ENCODE results near the gene HHATL.
"Not testable (repeated sequence)": the region's sequence is repeated elsewhere in the genome, so short reads cannot be mapped to it uniquely, and the experiment has no call there.

Gene HHATL

DNA sequence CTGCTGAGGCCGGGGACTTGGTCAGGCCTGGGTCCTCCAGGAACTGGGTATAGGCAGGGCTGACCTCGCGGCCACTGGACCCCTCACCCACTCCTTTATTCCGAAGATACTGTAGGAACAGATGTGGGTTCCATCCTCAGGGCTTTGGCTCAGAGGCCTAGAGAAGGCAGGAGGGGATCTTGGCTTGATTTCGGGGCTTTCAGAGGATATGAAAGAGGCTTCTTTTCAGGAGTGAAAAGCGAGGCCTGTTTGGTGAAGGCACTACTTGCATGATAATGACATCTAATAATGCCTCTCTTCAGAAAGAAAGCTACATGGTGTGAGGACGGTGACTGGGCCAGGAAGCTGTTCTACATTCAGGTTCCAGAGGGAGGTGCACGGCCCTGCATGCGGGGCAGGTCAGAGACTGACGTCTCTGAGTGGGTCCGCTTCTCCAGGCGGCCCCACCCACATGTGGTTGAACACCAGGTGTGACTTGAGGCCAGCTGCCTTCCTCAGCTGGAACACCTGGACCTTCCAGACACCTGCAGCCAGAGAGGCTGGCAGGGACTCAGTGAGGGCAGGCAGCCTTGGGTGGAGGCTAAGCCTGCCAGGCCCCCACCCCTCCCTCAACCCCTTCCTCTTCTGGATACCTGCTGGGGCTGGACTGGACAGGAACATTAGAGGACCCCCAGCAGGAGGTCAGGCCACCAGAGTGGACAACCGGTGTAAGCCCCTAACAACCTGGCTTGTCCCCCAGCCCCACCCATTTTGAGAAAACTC lies 31.1 kb upstream of the HHATL start:
- no peak for DNase-seq

DNA sequence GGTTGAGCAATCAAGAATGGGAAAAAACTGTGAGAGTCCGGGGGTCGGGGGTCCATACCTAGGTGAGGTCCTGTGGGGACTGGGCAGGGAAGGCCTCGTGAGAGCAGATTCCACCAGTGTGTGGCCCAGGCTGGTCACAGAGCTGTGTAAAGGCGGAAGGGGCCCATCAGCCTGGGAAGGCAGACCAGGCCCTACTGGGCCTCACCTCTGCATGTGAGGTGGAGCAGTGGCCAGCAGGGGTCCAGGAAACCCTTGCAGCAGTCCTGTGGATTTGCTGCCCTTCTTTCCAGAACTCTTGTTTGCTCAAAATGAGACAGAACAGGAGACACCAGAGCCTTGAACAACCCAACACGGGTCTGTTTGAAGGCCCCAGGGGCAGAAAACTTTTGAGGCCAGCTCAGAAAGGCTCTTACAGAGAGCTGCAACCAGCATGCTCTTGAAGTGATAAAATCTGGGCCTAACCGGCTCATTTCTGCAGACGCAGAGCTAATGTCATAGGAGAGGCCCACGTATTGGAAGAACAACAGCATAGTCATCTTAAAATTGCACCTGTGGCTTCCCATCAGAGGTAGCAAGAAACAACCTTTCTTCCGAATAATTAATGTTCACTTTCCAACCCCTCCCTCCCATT lies 30.3 kb upstream of the HHATL start:
- no peak for DNase-seq

DNA sequence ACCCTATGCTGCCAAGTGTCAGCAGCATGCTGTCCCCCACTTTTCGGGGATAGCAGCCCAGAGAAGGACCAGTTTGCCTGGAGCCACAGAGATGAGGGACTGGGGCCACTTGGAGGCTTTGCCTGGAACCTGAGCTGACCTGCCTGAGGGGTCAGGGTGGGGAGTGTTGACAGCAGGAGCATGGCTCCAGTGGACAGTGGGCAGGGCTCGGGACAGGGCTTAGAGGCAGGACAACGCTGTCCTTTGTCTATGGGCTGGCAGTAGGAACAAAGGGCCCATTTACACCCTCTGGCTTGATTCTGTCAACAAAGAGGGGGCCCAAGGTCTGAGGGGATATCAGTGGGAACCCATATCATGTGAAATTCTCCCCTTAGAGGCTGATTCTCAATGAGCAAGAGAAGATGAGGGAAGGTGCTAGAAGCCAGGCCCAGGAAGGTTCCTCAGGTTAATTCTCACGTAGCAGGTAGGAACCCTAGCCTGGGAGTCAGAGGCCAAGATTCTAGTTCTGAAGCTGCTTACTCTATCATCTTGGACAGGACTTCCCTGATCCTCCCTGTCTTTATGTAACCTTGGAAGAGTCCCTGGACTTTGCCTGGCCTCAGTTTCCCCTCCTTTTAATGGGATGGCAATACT lies 29.7 kb upstream of the HHATL start:
- DNase-seq, result no peak

DNA sequence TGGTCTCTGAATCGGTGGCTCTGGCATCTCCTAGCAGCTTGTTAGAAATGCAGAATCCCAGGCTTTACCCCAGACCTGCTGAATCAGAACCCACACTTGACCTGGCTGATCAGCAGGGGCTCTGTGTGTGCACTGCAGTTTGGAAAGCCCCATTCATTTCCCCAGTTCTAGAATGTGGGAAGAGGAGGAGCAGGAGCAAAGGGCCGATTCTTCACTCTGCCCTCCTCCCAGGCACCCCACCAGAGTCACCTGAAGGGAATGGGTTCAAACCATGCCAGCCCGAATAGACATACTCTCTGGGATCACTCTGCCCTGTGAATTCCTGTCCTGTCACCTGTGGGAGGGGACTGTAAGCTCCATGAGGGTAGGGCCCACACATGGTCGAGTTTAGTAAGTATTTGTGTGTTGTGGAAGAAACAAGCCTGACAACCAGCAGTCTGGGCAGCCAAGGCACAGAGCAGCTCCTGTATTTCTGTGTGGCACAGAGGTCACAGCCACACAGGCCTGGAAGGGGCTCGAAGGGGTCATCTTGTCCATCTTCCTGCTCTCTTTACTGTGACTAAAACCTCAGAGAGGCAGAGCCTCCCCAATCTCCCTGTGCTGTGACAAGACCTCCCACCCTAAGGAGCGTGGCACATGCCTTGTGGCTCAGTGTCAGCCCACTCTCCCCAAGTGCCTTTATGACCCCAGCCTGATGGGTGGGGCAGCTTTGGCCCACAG lies 29.0 kb upstream of the HHATL start:
- DNase-seq, result no peak

DNA sequence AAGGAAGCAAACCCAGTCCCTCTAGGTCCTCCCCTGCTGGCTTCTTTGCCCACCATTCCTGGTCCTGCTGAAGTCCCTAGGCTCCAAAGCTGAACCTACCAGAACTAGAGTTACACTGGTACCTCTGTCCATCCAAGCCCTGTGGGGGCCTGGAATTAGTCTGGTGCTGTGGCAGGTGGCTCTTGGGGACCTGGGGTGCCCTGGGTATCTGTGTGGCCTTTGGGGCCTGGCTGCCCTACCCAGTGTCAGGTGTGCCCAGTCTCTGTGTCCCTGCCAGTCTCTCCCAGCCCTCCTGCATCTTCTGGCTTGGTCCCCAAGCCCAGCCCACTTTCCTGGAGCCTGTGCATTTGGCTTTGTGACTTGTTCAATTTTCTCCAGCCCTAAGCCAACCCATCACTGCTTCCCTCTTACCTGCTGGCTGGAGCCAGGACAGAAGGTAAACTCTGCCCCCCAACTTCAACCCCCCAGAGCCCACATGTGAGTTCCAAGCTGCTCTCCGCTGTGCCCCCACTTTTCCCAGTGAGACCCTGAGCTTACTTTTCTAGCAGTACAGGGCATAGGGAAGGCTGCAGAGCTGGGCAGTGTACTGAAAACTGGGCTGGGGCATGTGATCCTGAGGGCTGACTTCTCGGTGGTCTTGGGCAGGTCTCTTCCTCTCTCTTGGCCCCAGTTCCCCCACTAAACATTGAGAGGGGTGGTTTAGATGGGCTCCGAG lies 28.3 kb upstream of the HHATL start:
- no peak for DNase-seq

DNA sequence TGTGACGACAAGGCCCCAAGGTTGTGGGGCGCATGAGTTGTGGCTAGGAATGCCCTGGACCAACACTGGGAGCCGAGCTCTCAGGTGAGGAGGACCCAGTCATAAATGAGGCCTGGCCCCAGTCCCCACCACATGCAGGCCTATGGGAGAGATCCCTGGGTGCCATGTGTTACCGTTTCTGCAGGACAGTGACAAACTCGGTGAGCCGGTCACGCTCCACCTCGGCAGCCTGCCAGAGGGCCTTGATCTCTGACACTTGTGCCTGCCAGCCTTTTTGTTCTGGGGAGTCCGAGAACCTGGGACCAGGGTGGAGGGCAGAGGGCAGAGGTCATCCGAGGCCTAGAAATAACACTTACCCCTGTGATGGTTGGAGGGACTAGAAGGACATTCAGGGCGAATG lies 27.7 kb upstream of the HHATL start:
- DNase-seq, result no peak

DNA sequence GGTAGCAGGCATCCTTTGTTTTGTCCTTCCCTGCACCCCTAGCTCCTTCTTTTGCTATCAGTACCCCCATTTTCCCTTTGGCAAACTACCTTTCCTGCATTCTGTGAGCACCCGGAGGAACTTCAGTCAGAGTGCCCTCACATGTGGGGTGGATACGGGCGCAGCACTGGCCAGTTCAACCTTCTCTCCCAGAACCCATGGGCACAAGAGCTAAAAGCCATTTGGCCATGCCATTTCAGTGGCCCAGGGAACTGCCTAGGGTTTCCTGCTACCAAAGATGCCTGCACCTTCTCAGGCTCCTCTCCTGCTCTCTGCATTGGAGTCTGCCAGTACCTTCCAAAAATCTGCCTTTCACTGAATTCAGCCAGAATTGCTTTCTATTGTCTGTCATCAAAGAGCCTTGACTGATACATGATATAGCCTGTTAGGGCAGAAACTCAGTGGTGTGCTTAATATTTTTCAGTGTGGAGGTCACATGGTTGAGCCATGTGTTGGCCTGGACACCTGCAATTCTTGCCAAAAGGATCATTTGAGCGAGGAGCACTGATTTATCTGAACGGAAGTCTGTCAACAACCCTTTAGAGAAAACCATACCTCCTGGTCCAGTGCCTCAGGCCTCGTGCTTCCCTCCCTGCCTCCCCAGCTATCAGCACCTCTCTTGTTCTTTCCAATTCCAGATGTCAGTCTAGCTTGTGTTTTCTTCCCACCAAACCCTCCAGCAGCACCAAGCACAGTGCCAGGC lies 27.0 kb upstream of the HHATL start:
- no peak for DNase-seq

DNA sequence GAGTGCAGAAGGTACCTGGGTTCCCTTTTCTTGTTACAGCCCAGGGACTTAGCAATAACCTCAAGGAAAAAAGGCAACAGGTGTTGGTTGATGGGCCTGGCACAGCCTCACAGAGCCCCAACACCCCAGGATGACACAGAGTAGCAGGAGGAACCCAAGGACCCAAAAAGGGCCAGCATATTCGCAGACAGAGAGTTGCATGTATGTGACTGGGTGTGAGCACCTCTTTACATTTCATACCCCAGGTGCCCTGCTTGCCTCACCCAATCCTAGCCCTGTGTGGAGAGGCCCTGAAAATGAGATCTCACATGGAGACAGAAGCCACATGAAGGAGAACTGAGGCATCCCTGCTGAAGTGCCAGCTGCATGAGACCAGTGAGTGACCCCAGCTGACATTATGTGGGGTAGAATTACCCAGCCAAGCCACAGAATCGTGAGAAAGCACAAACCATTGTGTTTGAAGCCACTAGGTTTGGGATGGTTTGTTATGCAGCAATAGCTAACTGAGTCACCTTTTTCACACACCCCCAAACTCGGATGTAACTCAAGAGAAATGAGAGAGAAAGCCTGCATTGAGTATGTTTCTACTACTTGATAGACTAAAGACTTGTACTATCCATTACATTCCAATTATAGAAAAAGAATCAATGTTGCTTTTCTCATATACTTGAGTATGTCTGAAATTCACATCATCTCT lies 26.2 kb upstream of the HHATL start:
- DNase-seq, result no peak

DNA sequence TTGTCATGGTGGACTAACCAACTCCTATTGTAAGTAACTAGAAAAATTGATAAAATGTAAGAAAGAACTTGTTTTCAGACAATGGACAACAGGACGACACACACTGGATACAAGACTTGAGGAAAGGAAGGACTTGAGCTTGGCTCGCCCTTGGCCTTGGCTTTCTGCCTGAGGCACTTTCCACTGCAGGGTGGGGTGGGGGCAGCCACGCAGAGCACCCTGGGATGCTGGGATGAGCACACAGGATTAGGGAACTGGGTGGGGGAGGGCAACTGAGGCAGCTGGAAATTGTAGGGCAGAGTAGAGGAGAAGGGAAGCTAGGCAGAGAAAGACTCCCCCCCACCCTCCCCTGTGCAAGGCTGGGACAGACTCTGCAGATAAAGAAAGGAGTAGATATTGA lies 25.5 kb upstream of the HHATL start:
- no peak for DNase-seq

DNA sequence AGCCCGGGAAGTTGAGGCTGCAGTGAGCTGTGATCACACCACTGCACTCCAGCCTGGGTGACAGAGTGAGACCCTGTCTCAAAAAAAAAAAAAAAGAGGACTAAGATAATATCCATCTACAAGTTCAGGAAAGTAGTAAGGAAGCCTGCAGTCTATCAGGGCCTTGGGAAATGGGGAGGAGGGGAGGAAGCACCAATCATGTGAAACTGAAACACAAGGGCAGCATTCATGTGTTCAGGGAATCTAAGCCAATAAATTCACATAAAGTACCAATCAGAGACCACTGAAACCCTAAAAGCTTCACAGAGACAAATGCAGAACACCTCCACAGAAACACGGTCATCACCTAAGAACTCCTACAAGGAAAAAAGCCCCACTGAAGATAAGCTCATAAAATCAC lies 22.9 kb upstream of the HHATL start:
- DNase-seq, result no peak

DNA sequence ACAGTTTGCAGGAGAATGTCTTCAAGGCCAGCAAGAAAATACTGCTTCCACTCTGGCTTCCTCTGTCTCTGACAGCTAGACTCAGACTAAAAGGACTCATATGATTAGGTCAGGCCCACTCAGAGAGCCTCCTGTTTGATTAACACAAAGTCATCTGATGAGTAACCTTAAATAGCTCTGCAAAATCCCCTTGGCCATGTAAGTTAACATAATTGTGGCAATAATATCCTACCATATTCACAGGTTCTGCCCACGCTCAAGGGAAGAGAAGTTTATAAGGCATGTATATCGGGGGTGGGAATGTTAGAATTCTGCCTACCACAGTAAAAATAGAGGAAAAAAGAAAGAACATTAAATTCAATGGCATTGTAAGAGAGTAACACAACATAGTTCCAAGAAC lies 20.6 kb upstream of the HHATL start:
- no peak for DNase-seq

DNA sequence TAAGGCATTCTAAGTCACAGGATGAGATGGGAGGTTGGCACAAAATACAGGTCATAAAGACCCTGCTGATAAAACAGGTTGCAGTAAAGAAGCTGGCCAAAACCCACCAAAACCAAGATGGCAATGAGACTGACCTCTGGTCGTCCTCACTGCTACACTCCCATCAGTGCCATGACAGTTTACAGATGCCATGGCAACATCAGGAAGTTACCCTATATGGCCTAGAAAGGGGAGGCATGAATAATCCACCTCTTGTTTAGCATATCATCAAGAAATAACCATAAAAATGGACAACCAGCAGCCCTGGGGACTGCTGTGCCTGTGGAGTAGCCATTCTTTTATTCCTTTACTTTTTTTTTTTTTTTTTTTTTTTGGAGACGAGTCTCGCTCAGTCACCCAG lies 19.8 kb upstream of the HHATL start:
- DNase-seq, result not testable (repeated sequence)

DNA sequence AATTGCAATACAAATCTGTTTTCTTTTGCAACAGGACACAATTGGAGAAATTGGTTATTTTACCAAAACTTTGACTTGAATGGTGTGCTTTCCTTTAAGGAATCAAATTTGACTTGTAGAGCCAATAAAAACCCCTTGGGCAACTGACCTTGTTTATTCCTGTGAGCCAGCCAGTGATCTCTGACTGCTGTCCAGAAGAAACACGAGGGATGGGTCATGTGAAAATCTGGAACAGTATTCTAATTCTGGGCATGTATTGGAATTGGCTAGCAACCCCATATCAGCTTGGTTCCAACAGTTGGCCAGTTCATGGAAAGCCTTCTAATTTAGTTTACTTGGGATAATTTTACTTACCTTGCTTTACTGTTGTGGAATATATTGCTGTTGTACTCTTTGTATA lies 19.1 kb upstream of the HHATL start:
- no peak for DNase-seq

DNA sequence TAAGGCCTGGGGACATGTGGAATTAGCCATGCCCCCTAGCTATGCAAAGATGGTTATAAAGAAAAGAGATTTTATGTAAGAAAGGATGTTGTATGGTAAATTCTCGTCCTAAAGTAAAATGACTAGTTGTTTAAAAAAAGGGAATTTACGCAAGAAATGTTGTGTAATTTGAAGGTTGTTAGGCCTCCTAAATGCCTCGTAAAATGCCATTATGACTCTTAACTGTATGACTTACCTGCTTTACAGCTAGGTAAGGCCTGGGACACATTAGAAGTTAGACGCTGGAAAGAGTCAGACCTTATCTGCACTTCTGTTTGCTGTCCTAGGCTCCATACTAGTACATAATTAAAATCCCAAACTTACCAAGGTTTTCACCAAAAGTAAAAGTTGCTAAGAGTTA lies 17.5 kb upstream of the HHATL start:
- DNase-seq, result no peak

DNA sequence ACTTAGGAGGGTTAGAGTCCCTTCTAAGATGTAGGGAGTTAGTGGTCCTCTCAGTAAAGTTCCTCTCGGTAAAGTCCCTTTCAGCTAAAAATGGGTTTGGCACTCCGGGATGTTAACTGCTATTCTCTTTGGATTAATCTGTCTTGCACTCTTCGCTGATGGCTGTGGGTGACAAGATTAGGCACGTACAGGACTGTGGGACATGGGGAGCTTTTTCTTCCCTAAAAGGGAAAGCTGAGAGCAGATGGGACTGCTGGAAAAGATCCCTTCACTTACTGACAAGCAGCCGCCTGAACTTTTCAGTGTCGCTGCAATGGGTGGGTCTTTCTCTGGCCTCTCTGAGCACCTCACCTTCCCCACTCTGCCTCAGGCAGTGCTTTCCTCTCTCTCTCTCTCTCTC lies 16.4 kb upstream of the HHATL start:
- DNase-seq, result no peak

DNA sequence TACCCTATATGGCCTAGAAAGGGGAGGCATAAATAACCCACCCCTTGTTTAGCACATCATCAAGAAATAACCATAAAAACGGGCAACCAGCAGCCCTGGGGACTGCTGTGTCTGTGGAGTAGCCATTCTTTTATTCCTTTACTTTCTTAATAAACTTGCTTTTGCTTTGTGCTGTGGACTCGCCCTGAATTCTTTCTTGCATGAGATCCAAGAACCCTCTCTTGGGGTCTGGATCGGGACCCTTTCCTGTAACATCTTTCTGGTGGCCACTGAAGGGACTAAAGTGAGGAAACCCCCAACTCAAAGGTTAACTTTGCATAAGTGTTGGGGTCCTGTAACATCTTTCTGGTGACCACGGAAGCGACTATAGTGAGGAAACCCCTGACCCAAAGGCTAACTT lies 15.7 kb upstream of the HHATL start:
- DNase-seq, result no peak

DNA sequence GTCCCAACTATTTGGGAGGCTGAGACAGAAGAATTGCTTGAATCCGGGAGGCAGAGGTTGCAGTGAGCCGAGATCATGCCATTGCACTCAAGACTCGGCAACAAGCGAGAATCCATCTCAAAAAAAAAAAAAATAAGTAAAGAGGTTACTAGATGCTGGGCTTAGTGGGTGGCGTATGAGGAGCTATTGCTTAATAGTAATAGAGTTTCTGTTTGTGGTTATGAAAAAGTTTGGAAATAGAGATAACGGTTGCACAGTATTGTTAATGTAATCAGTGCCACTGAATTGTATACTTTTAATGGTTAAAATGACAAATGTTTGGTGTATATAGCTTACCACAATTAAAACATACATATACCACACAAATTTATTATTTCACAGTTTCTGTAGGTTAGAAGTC lies 14.7 kb upstream of the HHATL start:
- DNase-seq, result no peak

DNA sequence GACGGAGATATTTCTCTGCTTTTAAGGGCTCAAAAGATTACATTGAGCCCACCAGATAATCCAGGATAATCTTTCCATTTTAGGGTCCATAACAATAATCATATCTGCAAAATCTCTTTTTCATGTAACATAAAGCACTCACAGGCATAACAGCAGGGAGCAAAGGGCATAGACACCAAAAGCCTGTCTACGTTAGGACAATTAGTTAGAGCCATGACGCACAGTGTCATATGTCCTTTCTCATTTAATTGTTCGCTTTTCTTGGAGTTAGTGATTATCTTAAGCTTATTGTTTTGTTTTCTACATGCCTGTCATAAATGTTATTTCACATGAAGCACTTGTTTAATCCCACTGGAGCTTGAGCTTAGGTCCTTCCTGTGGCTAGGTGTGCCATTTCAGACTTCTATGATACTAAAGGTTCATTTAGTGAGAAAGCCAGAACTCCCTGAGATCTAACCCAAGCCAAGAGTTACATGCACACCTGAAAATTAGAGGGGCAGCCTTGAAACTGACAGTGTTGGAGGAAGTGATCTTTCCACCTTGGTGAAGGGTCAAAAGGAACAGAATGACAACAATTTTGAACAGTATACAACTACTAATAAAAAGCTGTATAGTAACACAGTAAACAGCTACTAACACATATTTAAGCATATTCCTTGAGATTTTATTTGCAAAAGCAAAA lies 11.7 kb upstream of the HHATL start:
- no peak for DNase-seq

DNA sequence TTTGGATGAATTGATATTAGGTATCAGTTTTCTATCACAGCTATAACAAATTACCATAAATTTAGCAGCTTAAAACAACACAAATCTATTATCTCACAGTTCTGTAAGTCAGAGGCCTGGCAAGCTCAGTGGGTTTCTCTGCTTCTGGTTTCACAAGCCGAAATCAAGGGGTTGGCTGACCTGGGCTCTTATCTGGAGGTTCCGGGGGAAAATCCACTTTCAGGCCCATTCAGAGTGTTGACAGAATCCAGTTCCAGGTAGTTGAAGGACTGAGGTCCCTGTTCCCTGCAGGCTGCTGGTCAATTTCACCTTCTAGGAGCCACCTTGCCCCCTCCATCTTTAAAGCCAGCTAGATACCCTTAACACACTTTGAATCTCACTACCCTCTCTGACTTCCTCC lies 11.1 kb upstream of the HHATL start:
- no peak for DNase-seq

DNA sequence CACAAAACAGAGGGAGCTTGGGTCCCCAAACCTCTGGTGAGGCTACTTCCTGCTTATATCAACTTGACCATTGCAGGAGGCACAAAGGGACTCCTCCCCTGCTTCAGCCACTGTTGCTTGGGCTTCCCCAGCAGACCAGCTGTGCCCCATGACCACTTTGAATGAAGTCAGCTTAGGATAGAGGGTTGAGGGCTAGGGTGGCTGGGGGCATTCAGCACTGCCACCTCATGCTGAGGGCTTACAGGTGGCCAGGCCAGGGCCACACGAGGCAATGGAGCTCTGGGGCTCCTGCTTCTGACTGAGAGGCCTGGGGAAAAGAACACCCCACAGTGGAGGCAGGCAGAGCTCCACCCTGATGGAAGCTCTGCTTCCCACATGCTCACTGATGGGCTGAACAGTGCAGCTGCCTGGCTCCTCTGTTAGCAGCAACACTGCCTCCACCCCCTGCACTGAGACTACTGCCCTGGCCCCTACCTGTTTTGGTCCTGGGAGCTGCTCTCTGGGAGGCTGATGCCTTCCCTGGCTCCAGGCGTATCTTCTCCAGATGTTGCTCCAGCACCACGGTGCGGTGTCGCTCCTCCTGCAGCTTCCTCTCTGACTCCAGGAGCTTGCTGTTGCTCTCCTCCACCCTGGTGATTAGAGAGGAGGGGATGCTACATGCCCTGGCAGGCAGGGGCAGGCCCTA lies 10.2 kb upstream of the HHATL start:
- no peak for DNase-seq

DNA sequence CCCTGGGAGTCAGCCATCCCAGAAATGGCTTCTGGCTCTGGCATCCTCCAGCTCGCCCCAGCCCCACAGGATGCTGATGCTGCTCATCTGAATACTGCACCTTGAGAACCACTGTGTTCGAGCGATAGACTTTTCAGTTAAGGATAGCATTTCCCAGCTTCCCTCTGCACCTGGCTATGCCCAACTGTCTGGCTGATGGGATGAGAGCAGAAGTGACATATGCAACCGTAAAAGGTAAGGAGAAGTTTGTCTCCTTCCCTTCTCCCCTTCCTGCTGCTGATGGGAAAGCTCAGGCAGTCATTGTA lies 9.7 kb upstream of the HHATL start:
- no peak for DNase-seq
